H9 (cell line): ENCODE measurements around the gene RABGAP1L. TPM values are rescaled to one million over a fixed set of nuclear protein-coding genes. Genes with fewer than 3 reads are reported as not detected.
A peak's percentile ranks its signal among the peaks of the same experiment; 100 is the strongest.

ENCODE experiments used
- DNase-seq: peaks from one replicate; pipeline ENCODE4 v3.0.0-alpha.2; 2017
- H2AFZ ChIP-seq: one replicate; pipeline ENCODE4 v1.6.1; 2013; ENCODE audit warnings: mild to moderate bottlenecking, low read length, control low read depth, moderate library complexity
- H2AK5ac ChIP-seq: 2 replicates; pipeline ENCODE4 v1.6.1; 2013; ENCODE audit warnings: low read length, control low read depth, mixed read lengths; ENCODE audit not compliant: insufficient read length
- H2BK120ac ChIP-seq: one replicate; pipeline ENCODE4 v1.6.1; 2013; ENCODE audit warnings: low read depth, mild to moderate bottlenecking, low read length, control low read depth, inconsistent platforms; ENCODE audit not compliant: poor library complexity, severe bottlenecking
- H2BK12ac ChIP-seq: 2 replicates; pipeline ENCODE4 v1.6.1; 2013; ENCODE audit warnings: low read length, control low read depth, mixed read lengths, low read depth; ENCODE audit not compliant: insufficient read length
- H2BK15ac ChIP-seq: 2 replicates; pipeline ENCODE4 v1.6.1; 2013; ENCODE audit warnings: low read depth, low read length, control low read depth
- H2BK20ac ChIP-seq: one replicate; pipeline ENCODE4 v1.6.1; 2013; ENCODE audit warnings: low read depth, mild to moderate bottlenecking, low read length, control low read depth, inconsistent platforms; ENCODE audit not compliant: poor library complexity, severe bottlenecking
- H2BK5ac ChIP-seq: 2 replicates; pipeline ENCODE4 v1.6.1; 2013; ENCODE audit warnings: low read length, control low read depth, mixed read lengths; ENCODE audit not compliant: insufficient read length
- H3K14ac ChIP-seq: 2 replicates; pipeline ENCODE4 v1.6.1; 2013; ENCODE audit warnings: low read length, control low read depth; ENCODE audit not compliant: insufficient read depth
- H3K18ac ChIP-seq: 2 replicates; pipeline ENCODE4 v1.6.1; 2013; ENCODE audit warnings: low read depth, mild to moderate bottlenecking, mixed read lengths, low read length, control low read depth; ENCODE audit not compliant: insufficient read length
- H3K23ac ChIP-seq: 2 replicates; pipeline ENCODE4 v1.6.1; 2013; ENCODE audit warnings: low read length, control low read depth, mixed read lengths, low read depth; ENCODE audit not compliant: insufficient read length
- H3K23me2 ChIP-seq: 2 replicates; pipeline ENCODE4 v1.6.1; 2013; ENCODE audit warnings: low read depth, mild to moderate bottlenecking, mixed read lengths, low read length, control low read depth; ENCODE audit not compliant: insufficient read length, poor library complexity, severe bottlenecking
- H3K27ac ChIP-seq: 2 replicates; pipeline ENCODE4 v1.5.1; 2013; ENCODE audit warnings: low read length, control low read depth, mixed read lengths, low read depth; ENCODE audit not compliant: insufficient read length
- H3K27me3 ChIP-seq: 2 replicates; pipeline ENCODE4 v1.6.1; 2013; ENCODE audit warnings: low read length, control low read depth, inconsistent platforms; ENCODE audit not compliant: insufficient read depth
- H3K4ac ChIP-seq: 2 replicates; pipeline ENCODE4 v1.6.1; 2013; ENCODE audit warnings: low read depth, mild to moderate bottlenecking, control low read depth, inconsistent platforms, low read length, moderate library complexity
- H3K4me1 ChIP-seq: 2 replicates; pipeline ENCODE4 v1.6.1; 2013; ENCODE audit warnings: low read length, control low read depth, inconsistent platforms; ENCODE audit not compliant: insufficient read depth
- H3K4me2 ChIP-seq: 2 replicates; pipeline ENCODE4 v1.6.1; 2013; ENCODE audit warnings: low read length, control low read depth, mixed read lengths; ENCODE audit not compliant: insufficient read length, insufficient read depth
- H3K56ac ChIP-seq: 2 replicates; pipeline ENCODE4 v1.6.1; 2013; ENCODE audit warnings: low read depth, mild to moderate bottlenecking, mixed read lengths, low read length, control low read depth; ENCODE audit not compliant: insufficient read length
- H3K79me1 ChIP-seq: 2 replicates; pipeline ENCODE4 v1.6.1; 2013; ENCODE audit warnings: low read depth, mild to moderate bottlenecking, moderate library complexity, low read length, control low read depth, inconsistent platforms; ENCODE audit not compliant: insufficient read depth, poor library complexity, severe bottlenecking
- H3K79me2 ChIP-seq: 2 replicates; pipeline ENCODE4 v1.6.1; 2013; ENCODE audit warnings: low read length, control low read depth, inconsistent platforms; ENCODE audit not compliant: insufficient read depth
- H3K9ac ChIP-seq: 2 replicates; pipeline ENCODE4 v1.6.1; 2013; ENCODE audit warnings: low read length, control low read depth, mixed read lengths; ENCODE audit not compliant: insufficient read length; ENCODE audit errors: extremely low read depth
- H3K9me3 ChIP-seq: one replicate; pipeline ENCODE4 v1.6.1; 2013; ENCODE audit warnings: low read depth, low read length, inconsistent platforms; ENCODE audit not compliant: control insufficient read depth
- H3T11ph ChIP-seq: one replicate; pipeline ENCODE4 v1.6.1; 2013; ENCODE audit warnings: mild to moderate bottlenecking, low read length, control low read depth, inconsistent platforms
- H4K20me1 ChIP-seq: one replicate; pipeline ENCODE4 v1.6.1; 2013; ENCODE audit not compliant: control insufficient read depth, insufficient read length, insufficient read depth
- H4K5ac ChIP-seq: 2 replicates; pipeline ENCODE4 v1.6.1; 2013; ENCODE audit warnings: low read depth, mild to moderate bottlenecking, mixed read lengths, low read length, control low read depth; ENCODE audit not compliant: insufficient read length
- H4K8ac ChIP-seq: replicated peaks from 2 replicates; pipeline ENCODE4 v1.6.1; 2013; ENCODE audit warnings: low read length, control low read depth, mixed read lengths, low read depth; ENCODE audit not compliant: insufficient read length
- H4K91ac ChIP-seq: 2 replicates; pipeline ENCODE4 v1.6.1; 2013; ENCODE audit warnings: low read depth, mild to moderate bottlenecking, moderate library complexity, mixed read lengths, low read length, control low read depth; ENCODE audit not compliant: insufficient read length
- H3K27ac Mint-ChIP-seq, 3 experiments: 2 replicates in 2 of 3; 3 replicates in 1 of 3; pipeline ENCODE4 v1.8.0; 2020 to 2021; ENCODE audit warnings: mixed read lengths in 3 of 3, mild to moderate bottlenecking in 1 of 3, moderate library complexity in 1 of 3
- H3K27me3 Mint-ChIP-seq: 2 replicates; pipeline ENCODE4 v1.8.0; 2021; ENCODE audit warnings: low read depth, mild to moderate bottlenecking, moderate library complexity, mixed read lengths
- H3K36me3 Mint-ChIP-seq, 3 experiments: 2 replicates in 2 of 3; 3 replicates in 1 of 3; pipeline ENCODE4 v1.8.0; 2020 to 2021; ENCODE audit warnings: low read depth in 3 of 3, mixed read lengths in 3 of 3; ENCODE audit not compliant: insufficient read depth in 1 of 3
- H3K4me1 Mint-ChIP-seq, 2 experiments: 2 replicates each; pipeline ENCODE4 v1.8.0; 2020; ENCODE audit warnings: mixed read lengths in 2 of 2
- H3K4me3 Mint-ChIP-seq, 2 experiments: 2 replicates in 1 of 2; 3 replicates in 1 of 2; pipeline ENCODE4 v1.8.0; 2020 to 2021; ENCODE audit warnings: mild to moderate bottlenecking in 2 of 2, mixed read lengths in 2 of 2, moderate library complexity in 1 of 2
- H3K9me3 Mint-ChIP-seq, 2 experiments: 2 replicates in 1 of 2; 3 replicates in 1 of 2; pipeline ENCODE4 v1.8.0; 2020; ENCODE audit warnings: mild to moderate bottlenecking in 2 of 2, mixed read lengths in 2 of 2, moderate library complexity in 1 of 2
- CTCF ChIP-seq: fragments of 200-600 bp; sonication (generic); conservative IDR thresholded peaks from 3 replicates; pipeline ENCODE4 v1.8.0; 2021; ENCODE audit warnings: antibody characterized with exemption, mild to moderate bottlenecking
- WGBS: extraction: QIAGEN DNeasy Blood & Tissue Kit; methylation state at CpG from one replicate; pipeline ENCODE4 v1.1.7; 2013; ENCODE audit warnings: missing lambda C conversion rate, low lambda C conversion rate, mixed read lengths; ENCODE audit not compliant: insufficient read length; ENCODE audit errors: extremely low coverage; 5-methylcytosine and 5-hydroxymethylcytosine counted together
- total RNA-seq: library from RNA; stranded (reverse); gene quantifications from 2 replicates; pipeline ENCODE4 v1.2.1, GENCODE V29; 2021

RABGAP1L gene
- total RNA-seq, 1 experiment from 2014 or later, result 147 TPM

GRCh38 chr1:174289644-174290310 is 130.5 kb downstream of the RABGAP1L start:
- DNase-seq, result no peak
- Histone ChIP-seq H4K5ac (no peak overlapping the region), H2AFZ (no peak overlapping the region), H3K56ac (no peak overlapping the region), H2BK20ac (no peak overlapping the region), H3K18ac (no peak overlapping the region), H2AK5ac (no peak overlapping the region), H3K14ac (no peak overlapping the region), H3K27ac (no peak overlapping the region), H2BK15ac (no peak overlapping the region), H4K91ac (no peak overlapping the region), H4K8ac (peak overlapping the region; percentile 28), H3K23me2 (no peaks in the 10 kb centered on the region), H2BK120ac (no peak overlapping the region), H3K79me1 (no peaks in the 10 kb centered on the region), H3T11ph (no peak overlapping the region), H3K4me2 (no peak overlapping the region), H3K4ac (no peak overlapping the region), H2BK5ac (no peak overlapping the region), H3K4me1 (no peaks in the 10 kb centered on the region), H3K9me3 (no peaks in the 10 kb centered on the region), H3K27me3 (no peaks in the 10 kb centered on the region), H2BK12ac (no peak overlapping the region), H3K23ac (no peak overlapping the region), H3K9ac (no peak overlapping the region), H4K20me1 (no peaks in the 10 kb centered on the region), H3K79me2 (no peaks in the 10 kb centered on the region)
- H3K27me3 Mint-ChIP-seq, result no peaks in the 10 kb centered on the region
- H3K27ac Mint-ChIP-seq, result no peak overlapping the region
- H3K36me3 Mint-ChIP-seq, result no peaks in the 10 kb centered on the region; a peak in 1 of 7 replicates
- no CpG with 5 or more reads among the region's 2 CpGs for WGBS
- TF ChIP-seq CTCF, result no peak
- H3K9me3 Mint-ChIP-seq, result no peaks in the 10 kb centered on the region; a peak in 1 of 5 replicates
- no peaks in the 10 kb centered on the region for H3K4me1 Mint-ChIP-seq
- H3K4me3 Mint-ChIP-seq, result no peak overlapping the region
